Measurements from ENCODE around the gene ERC1.

DNA sequence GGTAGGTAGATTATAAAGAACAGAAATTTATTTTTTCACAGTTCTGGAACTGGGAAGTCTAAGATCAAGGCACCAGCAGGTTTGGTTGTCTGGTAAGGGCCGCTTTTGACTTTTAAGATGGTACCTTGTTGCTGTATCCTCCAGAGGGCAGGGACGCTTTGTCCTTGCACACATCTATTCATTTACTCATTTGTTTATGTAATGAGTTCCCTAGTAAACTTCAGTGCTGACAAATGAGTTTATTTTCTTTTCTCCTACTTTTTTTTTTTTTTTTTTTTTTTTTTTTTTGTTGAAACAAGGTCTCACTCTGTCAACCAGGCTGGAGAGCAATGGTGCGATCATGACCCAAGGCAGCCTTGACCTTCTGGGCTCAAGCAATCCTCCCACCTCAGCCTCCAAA lies 407.6 kb downstream of the ERC1 start:
- TF ChIP-seq, protein P1, sequence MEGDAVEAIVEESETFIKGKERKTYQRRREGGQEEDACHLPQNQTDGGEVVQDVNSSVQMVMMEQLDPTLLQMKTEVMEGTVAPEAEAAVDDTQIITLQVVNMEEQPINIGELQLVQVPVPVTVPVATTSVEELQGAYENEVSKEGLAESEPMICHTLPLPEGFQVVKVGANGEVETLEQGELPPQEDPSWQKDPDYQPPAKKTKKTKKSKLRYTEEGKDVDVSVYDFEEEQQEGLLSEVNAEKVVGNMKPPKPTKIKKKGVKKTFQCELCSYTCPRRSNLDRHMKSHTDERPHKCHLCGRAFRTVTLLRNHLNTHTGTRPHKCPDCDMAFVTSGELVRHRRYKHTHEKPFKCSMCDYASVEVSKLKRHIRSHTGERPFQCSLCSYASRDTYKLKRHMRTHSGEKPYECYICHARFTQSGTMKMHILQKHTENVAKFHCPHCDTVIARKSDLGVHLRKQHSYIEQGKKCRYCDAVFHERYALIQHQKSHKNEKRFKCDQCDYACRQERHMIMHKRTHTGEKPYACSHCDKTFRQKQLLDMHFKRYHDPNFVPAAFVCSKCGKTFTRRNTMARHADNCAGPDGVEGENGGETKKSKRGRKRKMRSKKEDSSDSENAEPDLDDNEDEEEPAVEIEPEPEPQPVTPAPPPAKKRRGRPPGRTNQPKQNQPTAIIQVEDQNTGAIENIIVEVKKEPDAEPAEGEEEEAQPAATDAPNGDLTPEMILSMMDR (IDR thresholded peaks at IDR 0.05), result no peak
- TF ChIP-seq POLR2A (IDR thresholded peaks at IDR 0.05), result no peak

Data from vagina (tissue), 2 donors.